Heart right ventricle (tissue), 16 donors: ENCODE data around the gene P2RX7. TPM values are rescaled to one million over a fixed set of nuclear protein-coding genes. Genes with fewer than 3 reads are reported as not detected.
A peak's percentile ranks its signal among the peaks of the same experiment; 100 is the strongest.

ENCODE experiments used
- ATAC-seq, 8 donors: fragments of 200-7000 bp; cut with Tn5 transposase; one replicate each; pipeline ENCODE4 v1.9.1; 2020; ENCODE audit warnings: mild to moderate bottlenecking in 8 of 8, moderate library complexity in 8 of 8, moderate number of reproducible peaks in 1 of 8
- DNase-seq, 2 donors: peaks; one replicate each; pipeline ENCODE4 v3.0.0-alpha.2; 2020
- H3K27ac ChIP-seq, 10 donors: fragments of 200-600 bp; sonication (generic) in 2 of 10; one replicate each; pipeline versions ENCODE4 v1.5.0 to v1.8.0; 2020 to 2022; ENCODE audit warnings: mild to moderate bottlenecking in 3 of 10
- H3K27me3 ChIP-seq, 7 donors: fragments of 200-600 bp; one replicate each; pipeline ENCODE4 v1.8.0; 2021 to 2022; ENCODE audit warnings: mild to moderate bottlenecking in 2 of 7
- H3K36me3 ChIP-seq, 9 donors: fragments of 200-600 bp; sonication (generic) in 1 of 9; one replicate each; pipeline versions ENCODE4 v1.5.0 to v1.8.0; 2020 to 2022; ENCODE audit warnings: mild to moderate bottlenecking in 2 of 9
- H3K4me1 ChIP-seq, 9 donors: fragments of 200-600 bp; sonication (generic) in 1 of 9; one replicate each; pipeline versions ENCODE4 v1.5.0 to v1.8.0; 2020 to 2022; ENCODE audit warnings: mild to moderate bottlenecking in 4 of 9
- H3K4me3 ChIP-seq, 10 donors: fragments of 200-600 bp; sonication (generic) in 2 of 10; one replicate each; pipeline versions ENCODE4 v1.5.0 to v1.8.0; 2020 to 2022; ENCODE audit warnings: mild to moderate bottlenecking in 7 of 10, moderate library complexity in 2 of 10
- H3K9me3 ChIP-seq, 11 donors: fragments of 200-600 bp in 10 of 11; sonication (generic) in 2 of 11; one replicate each; pipeline versions ENCODE4 v1.5.0 to v1.8.0; 2013 to 2022; ENCODE audit warnings: mild to moderate bottlenecking in 2 of 11, control low read depth in 1 of 11, moderate library complexity in 1 of 11
- WGBS, 2 donors: extraction: QIAGEN DNeasy Blood & Tissue Kit; methylation state at CpG; one replicate each; pipeline ENCODE4 v1.1.7; 2013; ENCODE audit warnings: inconsistent platforms in 1 of 2; 5-methylcytosine and 5-hydroxymethylcytosine counted together
- intact Hi-C, 10 donors: fragments of 100-400 bp; cut with DNase I; formaldehyde crosslinking; loops; one replicate each; pipeline versions ENCODE4 v1.11.1 to v1.14.2; 2022
- polyA plus RNA-seq, 2 donors: library from polyadenylated mRNA; stranded (reverse); fragments of 200-250 nt; gene quantifications; one replicate each; pipeline ENCODE4 v1.2.3, GENCODE V29; 2013
- total RNA-seq, 10 donors: library from RNA; stranded (reverse); fragmentation: NEBNext Ultra II Directional in 3 of 10; extraction: Animal tissue kit (Norgen Biotek cat#: 25700) in 3 of 10; gene quantifications; one replicate each; pipeline versions ENCODE4 v1.2.1 to v1.2.4, GENCODE V29; 2021 to 2023
- TF ChIP-seq, protein P1 (sequence below), 9 donors: fragments of 200-600 bp; sonication (generic) in 2 of 9; IDR thresholded peaks; one replicate each; pipeline versions ENCODE4 v1.5.0 to v1.8.0; 2021 to 2022; ENCODE audit warnings: antibody characterized with exemption in 9 of 9, mild to moderate bottlenecking in 5 of 9, moderate library complexity in 1 of 9
- donor health status: Arrhythmogenic right ventricular cardiomyopathy.
- donor health status: ischemic (EF 13 %, LVEDD 7.1; RV severe dilation, severe dysfunction).
- donor health status: healthy with polysubstance abuse.
- donor health status: DM: no; HTN: yes; CAD: no.
- donor health status: DM: no; HTN: no; CAD: no.
- donor health status: ischemic (EF 25% LVEDD 6.9; RV normal size, moderate dysfunction).
- donor health status: ischemic (EF 25% LVEDD 5.7; RV mildly dilated, moderate dysfunction).
- donor health status: healthy.
- donor health status: DM: yes; HTN: yes; CAD: no.
- donor health status: Ischemic cardiomyopathy.
- donor health status: ischemic (EF 35%, LVEDD 5.7; RV mildly dilated, moderate dysfunction).
- donor health status: nonischemic (EF 11% LVEDD 7.7; RV severe dilation, severe dysfunction).
- donor health status: DM: yes; HTN: yes; CAD: no.
- donor health status: PGD.
- donor health status: ischemic (EF 29% LVEDD 5.4; RV normal size, mild dysfunction).
- donor health status: nonischemic (EF 23%, LVEDD 6.1; RV moderate dilation, normal function).

Gene P2RX7
- total and polyA plus RNA-seq, 12 donors = 0.25 to 7.0 (median 1.6) TPM

DNA sequence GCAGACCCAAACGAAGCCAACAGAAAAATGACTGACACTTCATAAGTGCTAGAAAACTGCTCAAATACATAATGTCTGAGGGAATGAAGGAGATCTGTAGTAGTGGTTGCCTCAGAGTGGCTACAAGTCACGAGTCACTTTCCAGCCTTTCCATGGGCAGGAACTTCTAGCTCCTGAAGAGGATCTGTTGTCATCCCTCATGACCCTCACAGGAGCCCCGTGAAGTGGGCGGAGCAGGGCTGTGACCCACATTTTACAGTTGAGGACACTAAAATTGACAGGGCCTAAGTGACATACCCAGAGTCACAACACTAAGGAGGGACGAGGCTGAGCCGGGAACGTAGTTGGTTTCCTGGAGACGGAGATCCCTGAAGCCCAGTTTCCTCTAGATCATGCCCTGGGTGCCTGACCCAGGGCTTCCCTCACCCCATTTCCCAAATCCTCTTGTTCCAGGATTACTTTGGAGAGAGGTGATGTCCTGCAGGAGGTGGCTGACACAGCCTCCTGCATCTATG lies 45.8 kb upstream of the P2RX7 start:
- H3K36me3 ChIP-seq = no peaks in the 10 kb centered on the region
- DNase-seq = no peak
- 81 to 85% methylated on average over 8 of the region's 8 CpGs for WGBS, 2 donors
- H3K27me3 ChIP-seq = no peaks in the 10 kb centered on the region
- TF ChIP-seq, protein P1, sequence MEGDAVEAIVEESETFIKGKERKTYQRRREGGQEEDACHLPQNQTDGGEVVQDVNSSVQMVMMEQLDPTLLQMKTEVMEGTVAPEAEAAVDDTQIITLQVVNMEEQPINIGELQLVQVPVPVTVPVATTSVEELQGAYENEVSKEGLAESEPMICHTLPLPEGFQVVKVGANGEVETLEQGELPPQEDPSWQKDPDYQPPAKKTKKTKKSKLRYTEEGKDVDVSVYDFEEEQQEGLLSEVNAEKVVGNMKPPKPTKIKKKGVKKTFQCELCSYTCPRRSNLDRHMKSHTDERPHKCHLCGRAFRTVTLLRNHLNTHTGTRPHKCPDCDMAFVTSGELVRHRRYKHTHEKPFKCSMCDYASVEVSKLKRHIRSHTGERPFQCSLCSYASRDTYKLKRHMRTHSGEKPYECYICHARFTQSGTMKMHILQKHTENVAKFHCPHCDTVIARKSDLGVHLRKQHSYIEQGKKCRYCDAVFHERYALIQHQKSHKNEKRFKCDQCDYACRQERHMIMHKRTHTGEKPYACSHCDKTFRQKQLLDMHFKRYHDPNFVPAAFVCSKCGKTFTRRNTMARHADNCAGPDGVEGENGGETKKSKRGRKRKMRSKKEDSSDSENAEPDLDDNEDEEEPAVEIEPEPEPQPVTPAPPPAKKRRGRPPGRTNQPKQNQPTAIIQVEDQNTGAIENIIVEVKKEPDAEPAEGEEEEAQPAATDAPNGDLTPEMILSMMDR (IDR thresholded peaks at IDR 0.05) = no peak
- ATAC-seq = no peak
- H3K4me1 ChIP-seq = peaks cover 0 to 29% (median 8%) of the 10 kb centered on the region in 9 donors
- no peak overlapping the region for H3K4me3 ChIP-seq
- intact Hi-C loops = no loop called here
- H3K27ac ChIP-seq = no peak overlapping the region
- H3K9me3 ChIP-seq = no peaks in the 10 kb centered on the region

DNA sequence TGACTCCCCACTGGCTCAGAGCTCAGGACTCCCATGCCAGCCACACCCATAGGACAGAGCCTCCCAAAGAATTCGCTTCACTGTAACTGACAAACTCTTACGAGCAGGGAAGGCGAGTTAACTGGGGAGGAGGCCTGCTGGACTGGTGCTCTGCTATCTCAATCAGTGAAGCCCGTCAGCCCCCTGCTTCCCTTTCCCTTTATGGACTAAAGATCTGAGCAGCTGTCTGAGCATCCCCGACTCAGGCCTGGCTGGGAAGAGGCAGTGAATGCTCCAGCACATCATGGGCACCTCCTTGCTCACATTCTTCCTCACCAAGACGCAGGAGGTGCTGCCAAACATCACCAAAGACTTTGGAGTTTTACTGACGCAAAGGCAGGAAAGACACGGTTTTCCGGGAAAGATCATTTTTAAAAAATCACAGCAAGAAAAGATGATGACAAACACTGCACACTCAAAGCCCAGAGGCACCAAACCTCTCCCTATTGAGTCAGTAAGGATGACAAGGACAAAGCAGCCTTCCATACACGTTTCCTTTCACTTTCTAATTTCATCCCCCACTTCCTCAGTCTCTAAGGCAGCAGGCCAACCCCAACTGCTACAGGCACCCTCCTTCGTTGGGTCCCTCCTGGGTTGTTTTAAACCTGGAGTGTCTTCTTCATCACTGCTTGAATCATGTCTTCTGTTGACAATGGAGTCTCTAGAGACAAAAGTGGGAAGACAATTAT lies 45.0 kb upstream of the P2RX7 start:
- intact Hi-C loops = no loop called here
- H3K36me3 ChIP-seq = no peaks in the 10 kb centered on the region
- H3K9me3 ChIP-seq = no peaks in the 10 kb centered on the region
- WGBS, 2 donors = 52 to 56% methylated on average over 11 of the region's 11 CpGs
- H3K4me1 ChIP-seq = peaks cover 0 to 29% (median 8%) of the 10 kb centered on the region in 9 donors
- ATAC-seq (peak in 3 of 8 donors; percentile 25 to 59 (median 36)), DNase-seq (no peak)
- no peak overlapping the region for H3K4me3 ChIP-seq
- TF ChIP-seq, protein P1 (IDR thresholded peaks at IDR 0.05) = no peak
- no peaks in the 10 kb centered on the region for H3K27me3 ChIP-seq
- peak overlapping the region in 2 of 10 donors; percentile 4 to 15 for H3K27ac ChIP-seq

DNA sequence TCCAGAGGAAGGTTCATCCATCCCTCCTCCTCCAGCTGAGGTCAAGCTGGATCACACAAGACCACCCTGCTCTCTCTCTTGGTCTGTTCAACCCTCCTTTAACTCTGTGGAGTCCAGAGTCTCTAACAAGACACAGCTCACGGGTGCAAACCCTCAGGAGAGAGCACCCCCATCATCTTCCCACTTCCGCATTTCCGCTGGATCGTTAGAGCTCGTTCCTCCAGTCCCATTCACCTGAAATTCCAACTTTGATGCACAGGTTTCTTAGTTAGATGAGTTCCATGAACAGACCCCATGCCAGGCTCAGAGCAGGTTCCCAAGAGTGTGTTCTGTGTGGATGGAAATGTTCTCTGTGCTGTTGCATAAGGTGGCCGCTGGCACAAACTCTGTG lies 44.5 kb upstream of the P2RX7 start:
- H3K9me3 ChIP-seq = no peaks in the 10 kb centered on the region

DNA sequence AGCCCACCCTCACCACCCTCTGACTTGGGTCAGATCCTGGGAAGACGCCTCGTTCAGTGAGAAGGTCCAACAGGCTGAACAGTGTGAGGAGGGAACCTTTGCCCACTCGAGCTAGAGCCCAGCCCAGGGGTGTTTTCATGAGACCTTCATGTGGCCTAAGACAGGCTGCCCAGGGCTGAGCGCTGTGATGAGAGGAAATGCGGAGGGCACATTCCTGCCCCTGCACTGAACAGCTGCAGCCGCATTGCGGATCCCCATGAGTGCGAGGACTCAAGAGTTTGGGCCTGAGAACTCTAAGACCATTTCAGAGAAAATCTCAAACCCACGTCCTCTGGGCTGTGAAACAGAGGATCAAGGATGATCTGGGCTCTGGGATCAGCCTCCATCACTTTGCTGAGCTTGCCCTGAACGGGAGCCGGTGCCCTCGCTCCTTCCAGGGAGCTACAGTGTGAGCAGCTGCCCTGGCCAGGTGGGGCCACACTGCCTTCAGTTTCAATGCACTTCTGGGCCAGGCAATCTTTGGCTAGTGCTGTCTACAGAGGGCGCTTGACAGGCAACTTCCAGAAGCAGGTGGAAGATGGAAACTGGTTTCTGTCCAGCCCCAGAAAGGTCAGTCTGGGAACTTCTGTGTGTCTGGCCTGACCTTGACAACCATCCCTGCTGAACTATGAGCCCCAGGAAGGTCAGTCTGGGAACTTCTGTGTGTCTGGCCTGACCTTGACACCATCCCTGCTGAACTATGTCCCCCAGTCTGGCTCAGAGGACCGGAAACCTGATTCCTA lies 43.5 kb upstream of the P2RX7 start:
- H3K4me1 ChIP-seq = peaks cover 0 to 29% (median 8%) of the 10 kb centered on the region in 9 donors
- H3K36me3 ChIP-seq = no peaks in the 10 kb centered on the region
- no peaks in the 10 kb centered on the region for H3K9me3 ChIP-seq
- intact Hi-C loops = no loop called here
- TF ChIP-seq, protein P1 (IDR thresholded peaks at IDR 0.05) = peak in 3 of 9 donors; percentile 7 to 22 (median 20)
- no peak overlapping the region for H3K4me3 ChIP-seq
- ATAC-seq = peak in 6 of 8 donors; percentile 40 to 62 (median 53)
- WGBS, 2 donors = 86 to 89% methylated on average over 14 of the region's 14 CpGs
- DNase-seq = no peak
- H3K27me3 ChIP-seq = no peaks in the 10 kb centered on the region
- peak overlapping the region in 2 of 10 donors; percentile 3 to 21 for H3K27ac ChIP-seq

More for the DNA sequence above, 44.5 kb upstream of the P2RX7 start:
- Histone ChIP-seq H3K27ac (no peak overlapping the region), H3K27me3 (no peaks in the 10 kb centered on the region), H3K36me3 (no peaks in the 10 kb centered on the region), H3K4me1 (peaks cover 0 to 29% (median 8%) of the 10 kb centered on the region in 9 donors), H3K4me3 (no peak overlapping the region)
- ATAC-seq = no peak
- intact Hi-C loops = no loop called here
- no peak for DNase-seq
- TF ChIP-seq, protein P1 (IDR thresholded peaks at IDR 0.05) = no peak
- 93 to 96% methylated on average over 6 of the region's 6 CpGs for WGBS, 2 donors
